ENCODE results near the gene DKK2. TPM values are rescaled to one million over a fixed set of nuclear protein-coding genes. Genes with fewer than 3 reads are reported as not detected.

DKK2 gene
- total and polyA plus RNA-seq, 2 of the 13 experiments (the other 11 are each of a cell fraction or from before 2014, with no cell fraction given), result not detected

GRCh38 chr4:107037199-107037584, 1.1 kb upstream of the DKK2 start:
- Histone ChIP-seq H3K9me3 (ENCODE audit: low read length) (no peaks in the 10 kb centered on the region), H3K36me3 (replicated peaks in 1 of 2; ENCODE audit: control insufficient read depth in 1 of 2, insufficient read depth in 2 of 2, low read length in 2 of 2) (no peaks in the 10 kb centered on the region), H3K27ac (ENCODE audit: extremely low read length, insufficient read depth, low read length) (no peak overlapping the region), H3K27me3 (ENCODE audit: control insufficient read depth in 1 of 2, insufficient read depth in 2 of 2, low read length in 2 of 2) (no peaks in the 10 kb centered on the region; a peak in 1 of 5 replicates), H3K4me2 (ENCODE audit: low read depth, low read length) (no peak overlapping the region; the same call in 1 of the 2 replicates), H3K9ac (ENCODE audit: insufficient read depth, low read depth, low read length) (no peak overlapping the region), H2AFZ (ENCODE audit: low read length) (no peak overlapping the region), H3K4me3 (replicated peaks in 1 of 3; ENCODE audit: insufficient read depth in 1 of 3, low read depth in 2 of 3, low read length in 3 of 3) (no peak overlapping the region), H3K79me2 (ENCODE audit: insufficient read depth, low read length) (no peaks in the 10 kb centered on the region), H4K20me1 (ENCODE audit: insufficient read depth, low read length) (no peaks in the 10 kb centered on the region), H3K4me1 (ENCODE audit: insufficient read depth, low read length) (peaks cover 10% of the 10 kb centered on the region; the same call in 1 of the 2 replicates)
- intact Hi-C loops (cut with micrococcal nuclease; ENCODE audit: unreplicated experiment) (no loop called here), in situ Hi-C loops (cut with HindIII; ENCODE audit: extremely low pct_ligation_motif_present, low pct_unique_long_range_greater_than_20kb) (no loop called here)
- POLR2A ChIA-PET, result no interaction called here
- ATAC-seq (peak; percentile 79), FAIRE-seq (no peak), DNase-seq (ENCODE audit: low spot score) (no peak)
- 9% methylated on average over 19 of the region's 19 CpGs for WGBS (ENCODE audit: low lambda C conversion rate)
- BruUV-seq (replicated peaks), result no TSS peak
- CTCF ChIA-PET (ENCODE audit: low intra/inter-chr PET ratio, low total read pairs), result no interaction called here
- no peak for TF ChIP-seq ZNF142 (CRISPR knock-in tag; IDR thresholded peaks at IDR 0.05)
- TF ChIP-seq KDM2A (CRISPR knock-in tag; IDR thresholded peaks at IDR 0.05; ENCODE audit: borderline replicate concordance, low read depth), result peak; percentile 51; the same call in 1 of the 2 replicates
- no peak for TF ChIP-seq ZNF530 (CRISPR knock-in tag; IDR thresholded peaks at IDR 0.05; ENCODE audit: low read depth)
- no peak for TF ChIP-seq NR0B2 (CRISPR knock-in tag; IDR thresholded peaks at IDR 0.05)
- TF ChIP-seq CTCF (CRISPR knock-in tag; IDR thresholded peaks at IDR 0.05), result peak; percentile 63
- TF ChIP-seq STAG1 (CRISPR knock-in tag; IDR thresholded peaks at IDR 0.05), result peak; percentile 19; the same call in 1 of the 2 replicates
- TF ChIP-seq ELF1 (CRISPR knock-in tag; IDR thresholded peaks at IDR 0.05), result peak; percentile 33; the same call in 1 of the 2 replicates
- peak; percentile 25 for TF ChIP-seq XRCC5 (optimal IDR thresholded peaks at IDR 0.05; ENCODE audit: low read length)
- TF ChIP-seq ARID4A (CRISPR knock-in tag; IDR thresholded peaks at IDR 0.05; ENCODE audit: borderline replicate concordance), result no peak
- peak; percentile 22 for TF ChIP-seq HNRNPLL (IDR thresholded peaks at IDR 0.05; ENCODE audit: low read depth, low read length, poor library complexity, severe bottlenecking)
- TF ChIP-seq MYNN (CRISPR knock-in tag; IDR thresholded peaks at IDR 0.05; ENCODE audit: low read depth), result no peak
- no peak for TF ChIP-seq ZNF660 (CRISPR knock-in tag; IDR thresholded peaks at IDR 0.05; ENCODE audit: borderline replicate concordance, low read depth)
